B cell (primary cell): ENCODE results near the gene KRTAP10-5. TPM values are rescaled to one million over a fixed set of nuclear protein-coding genes. Genes with fewer than 3 reads are reported as not detected.
"Not testable (repeated sequence)": the region's sequence is repeated elsewhere in the genome, so short reads cannot be mapped to it uniquely, and the experiment has no call there.

Source experiments
- ATAC-seq: fragments of 200-7000 bp; cut with Tn5 transposase; one replicate; pipeline ENCODE4 v1.10.0; 2021; ENCODE audit warnings: low read depth, mild to moderate bottlenecking, moderate number of reproducible peaks, moderate library complexity
- CTCF ChIA-PET: fragments of 350-600 bp; sonication (Branson Sonifier 250); formaldehyde crosslinking; loops from one replicate; lab custom pipeline; 2021; ENCODE audit warnings: antibody characterized with exemption, inconsistent platforms; lab: Charles Lee
- POLR2A ChIA-PET: fragments of 350-600 bp; sonication (Branson Sonifier 250); formaldehyde crosslinking; loops from one replicate; lab custom pipeline; 2021; ENCODE audit warnings: antibody characterized with exemption; lab: Charles Lee
- DNase-seq: peaks from one replicate; pipeline ENCODE4 v3.0.0; 2013
- H2AFZ ChIP-seq: 2 replicates; pipeline ENCODE4 v1.6.1; 2012; ENCODE audit warnings: mild to moderate bottlenecking, low read depth, low read length; ENCODE audit not compliant: insufficient read depth, poor library complexity, severe bottlenecking
- H3K27ac ChIP-seq, 2 donors: 1 replicate in 1 of 2; 2 replicates in 1 of 2; pipeline ENCODE4 v1.5.1; 2012 to 2013; ENCODE audit warnings: low read length in 2 of 2, mild to moderate bottlenecking in 2 of 2, moderate library complexity in 1 of 2
- H3K27me3 ChIP-seq, 4 experiments: fragments of 200-600 bp in 1 of 4; sonication (generic) in 1 of 4; replicated peaks in 1 of 4; 1 replicate in 2 of 4; 2 replicates in 2 of 4; pipeline versions ENCODE4 v1.6.1 to v1.7.0; 2013 to 2016; ENCODE audit warnings: low read length in 3 of 4, mild to moderate bottlenecking in 2 of 4, mixed read lengths in 1 of 4, moderate library complexity in 1 of 4; ENCODE audit not compliant: insufficient read depth in 4 of 4, control insufficient read depth in 3 of 4; ENCODE audit errors: control extremely low read depth in 1 of 4
- H3K36me3 ChIP-seq, 2 experiments: replicated peaks in 1 of 2; 1 replicate in 1 of 2; 2 replicates in 1 of 2; pipeline versions ENCODE4 v1.6.1 to v1.7.1; 2013; ENCODE audit warnings: low read length in 1 of 2; ENCODE audit not compliant: insufficient read depth in 2 of 2, control insufficient read depth in 1 of 2; ENCODE audit errors: control extremely low read depth in 1 of 2, extremely low read depth in 1 of 2
- H3K4me1 ChIP-seq, 2 donors: fragments of 200-600 bp in 1 of 2; sonication (generic) in 1 of 2; 1 replicate in 1 of 2; 2 replicates in 1 of 2; pipeline versions ENCODE4 v1.5.1 to v1.6.1; 2013 to 2017; ENCODE audit warnings: low read length in 2 of 2; ENCODE audit not compliant: control insufficient read depth in 2 of 2, insufficient read depth in 2 of 2
- H3K4me2 ChIP-seq: replicated peaks from 2 replicates; pipeline ENCODE3; 2012; ENCODE audit warnings: mild to moderate bottlenecking, low read depth, low read length; ENCODE audit not compliant: poor library complexity, severe bottlenecking
- H3K4me3 ChIP-seq, 5 experiments: fragments of 200-600 bp in 1 of 5; sonication (generic) in 1 of 5; 1 replicate in 3 of 5; 2 replicates in 2 of 5; pipeline versions ENCODE4 v1.5.1 to v1.7.0; 2011 to 2016; ENCODE audit warnings: low read length in 4 of 5, mild to moderate bottlenecking in 4 of 5, low read depth in 2 of 5, control low read depth in 1 of 5, moderate library complexity in 1 of 5; ENCODE audit not compliant: insufficient read depth in 1 of 5; ENCODE audit errors: control extremely low read depth in 1 of 5, extremely low read depth in 1 of 5
- H3K79me2 ChIP-seq: fragments of 200-600 bp; sonication (generic); one replicate; pipeline ENCODE4 v1.6.0; 2016; ENCODE audit warnings: low read length; ENCODE audit not compliant: control insufficient read depth, insufficient read depth
- H3K9ac ChIP-seq: fragments of 200-600 bp; sonication (generic); 2 replicates; pipeline ENCODE4 v1.6.1; 2017; ENCODE audit warnings: mild to moderate bottlenecking, low read length, moderate library complexity
- H3K9me3 ChIP-seq, 3 donors: one replicate each; pipeline versions ENCODE4 v1.6.1 to v1.7.1; 2013; ENCODE audit warnings: low read length in 2 of 3; ENCODE audit not compliant: control insufficient read depth in 2 of 3, insufficient read depth in 1 of 3; ENCODE audit errors: control extremely low read depth in 1 of 3
- H4K20me1 ChIP-seq: 2 replicates; pipeline ENCODE4 v1.6.0; 2012; ENCODE audit warnings: mild to moderate bottlenecking, low read length; ENCODE audit not compliant: insufficient read depth, control insufficient read depth, poor library complexity, severe bottlenecking
- H3K27ac Mint-ChIP-seq: one replicate; pipeline ENCODE4 v1.8.0; 2021; ENCODE audit warnings: mixed read lengths
- H3K27me3 Mint-ChIP-seq: one replicate; pipeline ENCODE4 v1.8.0; 2021; ENCODE audit warnings: mixed read lengths
- H3K4me1 Mint-ChIP-seq: one replicate; pipeline ENCODE4 v1.8.0; 2021; ENCODE audit warnings: mixed read lengths
- H3K4me3 Mint-ChIP-seq: one replicate; pipeline ENCODE4 v1.8.0; 2021; ENCODE audit warnings: mixed read lengths
- H3K9me3 Mint-ChIP-seq: one replicate; pipeline ENCODE4 v1.8.0; 2022; ENCODE audit warnings: mixed read lengths; ENCODE audit not compliant: insufficient read depth
- CTCF ChIP-seq: fragments of 200-600 bp; IDR thresholded peaks from one replicate; pipeline ENCODE4 v1.8.0; 2022; ENCODE audit warnings: antibody characterized with exemption, mild to moderate bottlenecking
- EZH2 ChIP-seq: IDR thresholded peaks from 2 replicates; pipeline ENCODE4 v1.6.1; 2012; ENCODE audit warnings: borderline replicate concordance, low read depth, mild to moderate bottlenecking, moderate library complexity, low read length; ENCODE audit not compliant: insufficient read depth, poor library complexity, severe bottlenecking
- WGBS: methylation state at CpG from one replicate; pipeline ENCODE4 v1.1.5; 2013; ENCODE audit warnings: missing lambda C conversion rate; ENCODE audit not compliant: insufficient coverage; 5-methylcytosine and 5-hydroxymethylcytosine counted together
- intact Hi-C: fragments of 100-400 bp; cut with micrococcal nuclease; formaldehyde crosslinking; loops from one replicate; pipeline ENCODE4 v1.10.0; 2022
- polyA plus RNA-seq: library from polyadenylated mRNA; depleted of rRNA; stranded (reverse); fragments of >200 nt; gene quantifications from 2 replicates; pipeline ENCODE4 v1.2.3, GENCODE V29; 2012
- total RNA-seq, 2 donors: library from RNA; stranded (reverse); fragments of 120-200 nt in 1 of 2; gene quantifications; 1 replicate in 1 of 2; 2 replicates in 1 of 2; pipeline versions ENCODE4 v1.2.3 to v1.2.4, GENCODE V29; 2013 to 2022

KRTAP10-5 gene
- total and polyA plus RNA-seq, 2 donors (not counting 1 experiment from before 2014, with no cell fraction given): not detected

- H3K27me3 Mint-ChIP-seq, CTCF ChIA-PET, H4K20me1 ChIP-seq, H3K79me2 ChIP-seq, ATAC-seq, H3K4me3 ChIP-seq, H2AFZ ChIP-seq, H3K9ac ChIP-seq, DNase-seq, H3K27ac Mint-ChIP-seq, H3K36me3 ChIP-seq, H3K4me2 ChIP-seq, H3K4me3 Mint-ChIP-seq, H3K4me1 ChIP-seq, H3K4me1 Mint-ChIP-seq, H3K27ac ChIP-seq, POLR2A ChIA-PET, intact Hi-C loops: not testable (repeated sequence)
- peaks cover 23% of the 10 kb centered on the region for H3K9me3 Mint-ChIP-seq
- Histone ChIP-seq H3K27me3 (peaks cover 0 to 20% (median 0%) of the 10 kb centered on the region in 4 experiments), H3K9me3 (peaks cover 0 to 55% (median 37%) of the 10 kb centered on the region in 3 donors)
- 91% methylated on average over 20 of the region's 20 CpGs for WGBS
Measured at GRCh38 chr21:44627181-44627822, 46.9 kb upstream of the KRTAP10-5 start.

- H3K36me3 ChIP-seq: no peaks in the 10 kb centered on the region
- Mint-ChIP-seq H3K27ac (no peak within 1 kb of the TSS), H3K27me3 (peaks cover 6% of the 10 kb centered on the region), H3K9me3 (peaks cover 22% of the 10 kb centered on the region), H3K4me1 (peaks cover 4% of the 10 kb centered on the region), H3K4me3 (no peak within 1 kb of the TSS)
- no peak within 1 kb of the TSS for H3K4me2 ChIP-seq
- no peak within 1 kb of the TSS for H3K4me3 ChIP-seq
- no peak for DNase-seq
- H3K9me3 ChIP-seq: peaks cover 0 to 53% (median 33%) of the 10 kb centered on the region in 3 donors
- H2AFZ ChIP-seq: no peak within 1 kb of the TSS
- peaks cover 2 to 3% of the 10 kb centered on the region in 2 donors for H3K4me1 ChIP-seq
- no peaks in the 10 kb centered on the region for H4K20me1 ChIP-seq
- no peak for ATAC-seq
- no peak within 1 kb of the TSS for H3K27ac ChIP-seq
- H3K9ac ChIP-seq: no peak within 1 kb of the TSS
- TF ChIP-seq CTCF (no peak), EZH2 (no peak)
- intact Hi-C loops: no loop called here
- no peaks in the 10 kb centered on the region for H3K79me2 ChIP-seq
- 55% methylated on average over 7 of the region's 7 CpGs for WGBS
- H3K27me3 ChIP-seq: peaks cover 0 to 20% (median 0%) of the 10 kb centered on the region in 4 experiments
- ChIA-PET POLR2A (no interaction called here), CTCF (no interaction called here)
Measured at GRCh38 chr21:44626673-44627143, 46.3 kb upstream of the KRTAP10-5 start, which contains the start of gene KRTAP10-9. TSS of gene KRTAP10-9 (plus strand) at chr21:44627093. CDS start at chr21:44627172, 79 bp downstream.
